B cell (primary cell): ENCODE measurements around the gene MBNL2. TPM values are rescaled to one million over a fixed set of nuclear protein-coding genes. Genes with fewer than 3 reads are reported as not detected.

Experiments
- ATAC-seq: fragments of 200-7000 bp; cut with Tn5 transposase; one replicate; pipeline ENCODE4 v1.10.0; 2021; ENCODE audit warnings: low read depth, mild to moderate bottlenecking, moderate number of reproducible peaks, moderate library complexity
- CTCF ChIA-PET: fragments of 350-600 bp; sonication (Branson Sonifier 250); formaldehyde crosslinking; loops from one replicate; lab custom pipeline; 2021; ENCODE audit warnings: antibody characterized with exemption, inconsistent platforms; lab: Charles Lee
- POLR2A ChIA-PET: fragments of 350-600 bp; sonication (Branson Sonifier 250); formaldehyde crosslinking; loops from one replicate; lab custom pipeline; 2021; ENCODE audit warnings: antibody characterized with exemption; lab: Charles Lee
- DNase-seq: peaks from one replicate; pipeline ENCODE4 v3.0.0; 2013
- H2AFZ ChIP-seq: 2 replicates; pipeline ENCODE4 v1.6.1; 2012; ENCODE audit warnings: mild to moderate bottlenecking, low read depth, low read length; ENCODE audit not compliant: insufficient read depth, poor library complexity, severe bottlenecking
- H3K27ac ChIP-seq, 2 donors: 1 replicate in 1 of 2; 2 replicates in 1 of 2; pipeline ENCODE4 v1.5.1; 2012 to 2013; ENCODE audit warnings: low read length in 2 of 2, mild to moderate bottlenecking in 2 of 2, moderate library complexity in 1 of 2
- H3K27me3 ChIP-seq, 4 experiments: fragments of 200-600 bp in 1 of 4; sonication (generic) in 1 of 4; replicated peaks in 1 of 4; 1 replicate in 2 of 4; 2 replicates in 2 of 4; pipeline versions ENCODE4 v1.6.1 to v1.7.0; 2013 to 2016; ENCODE audit warnings: low read length in 3 of 4, mild to moderate bottlenecking in 2 of 4, mixed read lengths in 1 of 4, moderate library complexity in 1 of 4; ENCODE audit not compliant: insufficient read depth in 4 of 4, control insufficient read depth in 3 of 4; ENCODE audit errors: control extremely low read depth in 1 of 4
- H3K36me3 ChIP-seq, 2 experiments: replicated peaks in 1 of 2; 1 replicate in 1 of 2; 2 replicates in 1 of 2; pipeline versions ENCODE4 v1.6.1 to v1.7.1; 2013; ENCODE audit warnings: low read length in 1 of 2; ENCODE audit not compliant: insufficient read depth in 2 of 2, control insufficient read depth in 1 of 2; ENCODE audit errors: control extremely low read depth in 1 of 2, extremely low read depth in 1 of 2
- H3K4me1 ChIP-seq, 2 donors: fragments of 200-600 bp in 1 of 2; sonication (generic) in 1 of 2; 1 replicate in 1 of 2; 2 replicates in 1 of 2; pipeline versions ENCODE4 v1.5.1 to v1.6.1; 2013 to 2017; ENCODE audit warnings: low read length in 2 of 2; ENCODE audit not compliant: control insufficient read depth in 2 of 2, insufficient read depth in 2 of 2
- H3K4me2 ChIP-seq: replicated peaks from 2 replicates; pipeline ENCODE3; 2012; ENCODE audit warnings: mild to moderate bottlenecking, low read depth, low read length; ENCODE audit not compliant: poor library complexity, severe bottlenecking
- H3K4me3 ChIP-seq, 5 experiments: fragments of 200-600 bp in 1 of 5; sonication (generic) in 1 of 5; 1 replicate in 3 of 5; 2 replicates in 2 of 5; pipeline versions ENCODE4 v1.5.1 to v1.7.0; 2011 to 2016; ENCODE audit warnings: low read length in 4 of 5, mild to moderate bottlenecking in 4 of 5, low read depth in 2 of 5, control low read depth in 1 of 5, moderate library complexity in 1 of 5; ENCODE audit not compliant: insufficient read depth in 1 of 5; ENCODE audit errors: control extremely low read depth in 1 of 5, extremely low read depth in 1 of 5
- H3K79me2 ChIP-seq: fragments of 200-600 bp; sonication (generic); one replicate; pipeline ENCODE4 v1.6.0; 2016; ENCODE audit warnings: low read length; ENCODE audit not compliant: control insufficient read depth, insufficient read depth
- H3K9ac ChIP-seq: fragments of 200-600 bp; sonication (generic); 2 replicates; pipeline ENCODE4 v1.6.1; 2017; ENCODE audit warnings: mild to moderate bottlenecking, low read length, moderate library complexity
- H3K9me3 ChIP-seq, 3 donors: one replicate each; pipeline versions ENCODE4 v1.6.1 to v1.7.1; 2013; ENCODE audit warnings: low read length in 2 of 3; ENCODE audit not compliant: control insufficient read depth in 2 of 3, insufficient read depth in 1 of 3; ENCODE audit errors: control extremely low read depth in 1 of 3
- H4K20me1 ChIP-seq: 2 replicates; pipeline ENCODE4 v1.6.0; 2012; ENCODE audit warnings: mild to moderate bottlenecking, low read length; ENCODE audit not compliant: insufficient read depth, control insufficient read depth, poor library complexity, severe bottlenecking
- H3K27ac Mint-ChIP-seq: one replicate; pipeline ENCODE4 v1.8.0; 2021; ENCODE audit warnings: mixed read lengths
- H3K27me3 Mint-ChIP-seq: one replicate; pipeline ENCODE4 v1.8.0; 2021; ENCODE audit warnings: mixed read lengths
- H3K4me1 Mint-ChIP-seq: one replicate; pipeline ENCODE4 v1.8.0; 2021; ENCODE audit warnings: mixed read lengths
- H3K4me3 Mint-ChIP-seq: one replicate; pipeline ENCODE4 v1.8.0; 2021; ENCODE audit warnings: mixed read lengths
- H3K9me3 Mint-ChIP-seq: one replicate; pipeline ENCODE4 v1.8.0; 2022; ENCODE audit warnings: mixed read lengths; ENCODE audit not compliant: insufficient read depth
- EZH2 ChIP-seq: IDR thresholded peaks from 2 replicates; pipeline ENCODE4 v1.6.1; 2012; ENCODE audit warnings: borderline replicate concordance, low read depth, mild to moderate bottlenecking, moderate library complexity, low read length; ENCODE audit not compliant: insufficient read depth, poor library complexity, severe bottlenecking
- WGBS: methylation state at CpG from one replicate; pipeline ENCODE4 v1.1.5; 2013; ENCODE audit warnings: missing lambda C conversion rate; ENCODE audit not compliant: insufficient coverage; 5-methylcytosine and 5-hydroxymethylcytosine counted together
- intact Hi-C: fragments of 100-400 bp; cut with micrococcal nuclease; formaldehyde crosslinking; loops from one replicate; pipeline ENCODE4 v1.10.0; 2022
- polyA plus RNA-seq: library from polyadenylated mRNA; depleted of rRNA; stranded (reverse); fragments of >200 nt; gene quantifications from 2 replicates; pipeline ENCODE4 v1.2.3, GENCODE V29; 2012
- total RNA-seq, 2 donors: library from RNA; stranded (reverse); fragments of 120-200 nt in 1 of 2; gene quantifications; 1 replicate in 1 of 2; 2 replicates in 1 of 2; pipeline versions ENCODE4 v1.2.3 to v1.2.4, GENCODE V29; 2013 to 2022
- TF ChIP-seq, protein P1 (sequence below): fragments of 200-600 bp; IDR thresholded peaks from one replicate; pipeline ENCODE4 v1.8.0; 2022; ENCODE audit warnings: antibody characterized with exemption, mild to moderate bottlenecking

MBNL2 gene
- total and polyA plus RNA-seq, 2 donors (not counting 1 experiment from before 2014, with no cell fraction given) = 6.9 to 50.1 TPM

DNA sequence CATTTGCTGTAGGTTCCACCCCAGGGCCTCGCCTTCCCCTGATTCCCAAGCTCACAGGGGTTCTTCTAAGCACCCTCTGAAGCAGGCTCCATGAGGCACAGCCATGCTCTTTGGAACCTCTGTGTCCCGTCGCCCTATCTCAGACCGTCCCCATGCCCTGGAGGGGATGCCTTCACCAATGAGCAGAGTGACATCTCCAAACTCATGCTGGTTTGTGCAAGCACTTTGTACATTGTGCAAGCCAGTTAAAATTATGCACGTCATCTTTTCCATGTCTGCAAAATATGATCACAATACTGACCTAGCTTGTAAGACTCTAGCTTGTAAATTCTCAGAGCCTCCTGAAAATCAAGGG, 165.3 kb downstream of the MBNL2 start:
- Histone ChIP-seq H3K4me2 (no peak overlapping the region), H3K9me3 (no peaks in the 10 kb centered on the region), H3K79me2 (no peaks in the 10 kb centered on the region), H3K4me3 (no peak overlapping the region), H3K9ac (no peak overlapping the region), H3K27me3 (no peaks in the 10 kb centered on the region), H3K36me3 (peaks cover 0 to 21% of the 10 kb centered on the region in 2 experiments), H3K4me1 (peaks cover 15 to 16% of the 10 kb centered on the region in 2 donors), H4K20me1 (no peaks in the 10 kb centered on the region), H2AFZ (no peak overlapping the region), H3K27ac (no peak overlapping the region)
- no peak overlapping the region for H3K4me3 Mint-ChIP-seq
- peaks cover 37% of the 10 kb centered on the region for H3K4me1 Mint-ChIP-seq
- H3K27me3 Mint-ChIP-seq = no peaks in the 10 kb centered on the region
- no peaks in the 10 kb centered on the region for H3K9me3 Mint-ChIP-seq
- TF ChIP-seq EZH2 = no peak
- TF ChIP-seq, protein P1, sequence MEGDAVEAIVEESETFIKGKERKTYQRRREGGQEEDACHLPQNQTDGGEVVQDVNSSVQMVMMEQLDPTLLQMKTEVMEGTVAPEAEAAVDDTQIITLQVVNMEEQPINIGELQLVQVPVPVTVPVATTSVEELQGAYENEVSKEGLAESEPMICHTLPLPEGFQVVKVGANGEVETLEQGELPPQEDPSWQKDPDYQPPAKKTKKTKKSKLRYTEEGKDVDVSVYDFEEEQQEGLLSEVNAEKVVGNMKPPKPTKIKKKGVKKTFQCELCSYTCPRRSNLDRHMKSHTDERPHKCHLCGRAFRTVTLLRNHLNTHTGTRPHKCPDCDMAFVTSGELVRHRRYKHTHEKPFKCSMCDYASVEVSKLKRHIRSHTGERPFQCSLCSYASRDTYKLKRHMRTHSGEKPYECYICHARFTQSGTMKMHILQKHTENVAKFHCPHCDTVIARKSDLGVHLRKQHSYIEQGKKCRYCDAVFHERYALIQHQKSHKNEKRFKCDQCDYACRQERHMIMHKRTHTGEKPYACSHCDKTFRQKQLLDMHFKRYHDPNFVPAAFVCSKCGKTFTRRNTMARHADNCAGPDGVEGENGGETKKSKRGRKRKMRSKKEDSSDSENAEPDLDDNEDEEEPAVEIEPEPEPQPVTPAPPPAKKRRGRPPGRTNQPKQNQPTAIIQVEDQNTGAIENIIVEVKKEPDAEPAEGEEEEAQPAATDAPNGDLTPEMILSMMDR = no peak
- 87% methylated on average over 5 of the region's 5 CpGs for WGBS
- DNase-seq (no peak), ATAC-seq (no peak)
- intact Hi-C loops = no loop called here
- POLR2A ChIA-PET = no interaction called here
- CTCF ChIA-PET = interaction anchor here (1.5 kb wide), 1 partner anchor 28 kb away, joined by 5 read pairs; no protein-coding TSS in a partner anchor
- peak overlapping the region; percentile 16 for H3K27ac Mint-ChIP-seq

DNA sequence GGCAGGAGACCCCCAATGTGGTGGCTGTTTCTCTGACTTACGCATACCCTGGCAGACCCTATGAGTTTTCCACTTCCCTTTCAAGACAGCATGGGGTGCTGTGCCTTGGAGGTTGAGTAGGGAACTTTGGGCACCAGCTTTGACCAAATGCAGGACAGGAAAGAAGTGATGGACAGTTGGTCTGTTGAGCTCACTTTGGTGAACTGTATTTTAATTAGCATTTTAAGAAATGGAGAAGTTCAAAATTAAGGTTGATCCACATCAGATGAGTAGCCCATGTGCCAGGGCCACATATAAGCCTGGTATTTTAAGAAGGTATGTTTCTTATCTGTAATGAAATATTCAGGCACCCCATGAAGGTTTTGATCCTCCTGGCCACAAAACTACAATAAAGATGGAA, 165.8 kb downstream of the MBNL2 start:
- Histone ChIP-seq H2AFZ (no peak overlapping the region), H3K4me3 (no peak overlapping the region), H3K9me3 (no peaks in the 10 kb centered on the region), H3K27me3 (no peaks in the 10 kb centered on the region), H3K4me2 (no peak overlapping the region), H3K36me3 (peaks cover 0 to 20% of the 10 kb centered on the region in 2 experiments), H4K20me1 (no peaks in the 10 kb centered on the region), H3K4me1 (peaks cover 15 to 16% of the 10 kb centered on the region in 2 donors), H3K79me2 (no peaks in the 10 kb centered on the region), H3K9ac (no peak overlapping the region), H3K27ac (no peak overlapping the region)
- H3K4me3 Mint-ChIP-seq = no peak overlapping the region
- H3K4me1 Mint-ChIP-seq = peaks cover 37% of the 10 kb centered on the region
- no peak for TF ChIP-seq EZH2
- TF ChIP-seq, protein P1 = no peak
- no peak for ATAC-seq
- no peak for DNase-seq
- 83% methylated on average over 1 of the region's 1 CpG for WGBS
- no peaks in the 10 kb centered on the region for H3K9me3 Mint-ChIP-seq
- no peaks in the 10 kb centered on the region for H3K27me3 Mint-ChIP-seq
- H3K27ac Mint-ChIP-seq = no peak overlapping the region
- POLR2A ChIA-PET = no interaction called here
- CTCF ChIA-PET = interaction anchor here (1.5 kb wide), 1 partner anchor 29 kb away, joined by 5 read pairs; no protein-coding TSS in a partner anchor
- intact Hi-C loops = no loop called here
